ENCODE results near the gene AQP3.
"Not testable (repeated sequence)": the region's sequence is repeated elsewhere in the genome, so short reads cannot be mapped to it uniquely, and the experiment has no call there.

The AQP3 gene

DNA sequence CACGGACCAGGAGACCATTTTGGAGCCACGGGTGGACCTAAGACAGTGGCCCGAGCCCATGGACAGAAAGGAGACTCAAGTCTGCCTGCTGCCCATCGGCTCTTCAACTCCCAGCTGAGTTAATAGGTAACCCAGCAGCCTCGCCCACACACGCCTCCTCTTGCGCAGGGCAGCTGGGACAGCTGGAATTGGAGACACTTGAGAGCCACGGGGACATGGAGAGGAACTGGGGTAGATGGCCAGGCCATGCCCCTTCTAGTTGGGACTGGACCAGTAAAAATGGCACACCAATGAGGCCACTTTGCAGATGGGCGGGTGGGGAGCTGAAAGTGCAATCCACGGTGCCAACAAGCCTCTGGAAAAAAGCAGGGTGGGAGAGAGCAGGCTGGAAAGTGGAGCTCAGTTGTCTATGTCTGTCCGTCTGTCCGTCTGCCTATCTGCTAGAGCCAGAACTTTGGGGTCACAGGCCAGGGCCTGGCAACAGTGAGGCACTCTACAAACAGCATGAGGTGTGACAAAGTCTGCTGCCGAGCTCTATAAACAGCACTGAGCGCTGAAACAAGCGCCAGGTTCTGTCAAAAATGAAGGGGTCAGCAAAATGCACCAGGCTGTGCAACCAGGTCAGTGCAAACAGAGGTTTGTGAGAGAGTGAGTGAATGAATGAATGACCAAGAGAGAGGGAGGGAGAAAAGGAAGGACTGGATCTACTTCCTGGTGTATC lies 52.1 kb downstream of the AQP3 start:
- DNase-seq (ENCODE audit: low read depth); H3K4me3 ChIP-seq (ENCODE audit: control insufficient read depth, low read depth, low read length): not testable (repeated sequence)

- H3K4me3 ChIP-seq (ENCODE audit: control insufficient read depth, low read depth, low read length) = not testable (repeated sequence)
- peak; percentile 30 for DNase-seq (ENCODE audit: low read depth)
These were observed 53.4 kb downstream of the AQP3 start for GRCh38 chr9:33393986-33394385.

GRCh38 chr9:33393581-33393980 lies 53.8 kb downstream of the AQP3 start:
- TF ChIP-seq, protein P1, sequence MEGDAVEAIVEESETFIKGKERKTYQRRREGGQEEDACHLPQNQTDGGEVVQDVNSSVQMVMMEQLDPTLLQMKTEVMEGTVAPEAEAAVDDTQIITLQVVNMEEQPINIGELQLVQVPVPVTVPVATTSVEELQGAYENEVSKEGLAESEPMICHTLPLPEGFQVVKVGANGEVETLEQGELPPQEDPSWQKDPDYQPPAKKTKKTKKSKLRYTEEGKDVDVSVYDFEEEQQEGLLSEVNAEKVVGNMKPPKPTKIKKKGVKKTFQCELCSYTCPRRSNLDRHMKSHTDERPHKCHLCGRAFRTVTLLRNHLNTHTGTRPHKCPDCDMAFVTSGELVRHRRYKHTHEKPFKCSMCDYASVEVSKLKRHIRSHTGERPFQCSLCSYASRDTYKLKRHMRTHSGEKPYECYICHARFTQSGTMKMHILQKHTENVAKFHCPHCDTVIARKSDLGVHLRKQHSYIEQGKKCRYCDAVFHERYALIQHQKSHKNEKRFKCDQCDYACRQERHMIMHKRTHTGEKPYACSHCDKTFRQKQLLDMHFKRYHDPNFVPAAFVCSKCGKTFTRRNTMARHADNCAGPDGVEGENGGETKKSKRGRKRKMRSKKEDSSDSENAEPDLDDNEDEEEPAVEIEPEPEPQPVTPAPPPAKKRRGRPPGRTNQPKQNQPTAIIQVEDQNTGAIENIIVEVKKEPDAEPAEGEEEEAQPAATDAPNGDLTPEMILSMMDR (conservative IDR thresholded peaks at IDR 0.05; ENCODE audit: control insufficient read depth, insufficient read depth, low read depth, low read length) = no peak
- no peak overlapping the region for H3K4me3 ChIP-seq (ENCODE audit: control insufficient read depth, low read depth, low read length)

GRCh38 chr9:33392591-33393021 lies 54.8 kb downstream of the AQP3 start:
- H3K4me3 ChIP-seq (ENCODE audit: control insufficient read depth, low read depth, low read length); DNase-seq (ENCODE audit: low read depth): not testable (repeated sequence)

More at GRCh38 chr9:33393581-33393980, 53.8 kb downstream of the AQP3 start:
- no peak for DNase-seq (ENCODE audit: low read depth)

Measured in fibroblast of mammary gland (primary cell).